GM12878 (cell line): ENCODE results near the gene RAP2B. TPM values are rescaled to one million over a fixed set of nuclear protein-coding genes. Genes with fewer than 3 reads are reported as not detected.

Source experiments
- ATAC-seq: fragments of 200-7000 bp; cut with Tn5 transposase; 3 replicates; pipeline ENCODE4 v1.9.1; 2020; ENCODE audit warnings: mild to moderate bottlenecking, moderate library complexity
- BruUV-seq: library from RNA; stranded (reverse); fragments of 400-500 nt; replicated peaks from 2 replicates; lab custom pipeline; 2021; lab: Mats Ljungman, UMichigan
- CTCF ChIA-PET: fragments of 300-600 bp; sonication (Branson Sonifier 250); formaldehyde crosslinking; extraction: SDS; loops from one replicate; lab custom pipeline; 2021; ENCODE audit warnings: inconsistent platforms; lab: Yijun Ruan, JAX
- POLR2A ChIA-PET: fragments of 350-600 bp; formaldehyde crosslinking; extraction: SDS; loops from one replicate; lab custom pipeline; 2021; ENCODE audit warnings: inconsistent platforms; lab: Charles Lee
- RAD21 ChIA-PET: fragments of 300-600 bp; sonication (Branson Sonifier 250); formaldehyde crosslinking; loops from one replicate; lab custom pipeline; 2023; ENCODE audit warnings: antibody characterized with exemption; ENCODE audit not compliant: unreplicated experiment; lab: Charles Lee
- SMC1A ChIA-PET: fragments of 300-600 bp; sonication (Branson Sonifier 250); formaldehyde crosslinking; loops from one replicate; lab custom pipeline; 2023; ENCODE audit not compliant: unreplicated experiment, uncharacterized antibody; lab: Charles Lee
- DNase-seq: peaks from one replicate; pipeline ENCODE4 v3.0.0-alpha.2; 2011; ENCODE audit warnings: low read depth, low spot score
- FAIRE-seq: peaks from 3 replicates; lab custom pipeline; 2011; peaks lifted over from hg19 to GRCh38; lab: Jason Lieb, UNC
- H2AFZ ChIP-seq: 2 replicates; pipeline ENCODE4 v1.6.0; 2011; ENCODE audit warnings: low read depth, low read length, control low read depth; ENCODE audit not compliant: control insufficient read depth
- H3K27ac ChIP-seq: 2 replicates; pipeline ENCODE4 v1.5.1; 2011; ENCODE audit warnings: control low read depth; ENCODE audit not compliant: control insufficient read depth, insufficient read depth
- H3K27me3 ChIP-seq, 2 experiments: replicated peaks in 1 of 2; 2 replicates each; pipeline versions ENCODE4 v1.6.0 to v1.6.1; 2011; ENCODE audit warnings: low read length in 1 of 2; ENCODE audit not compliant: control insufficient read depth in 2 of 2, insufficient read depth in 2 of 2
- H3K36me3 ChIP-seq, 2 experiments: 2 replicates each; pipeline ENCODE4 v1.5.1; 2011; ENCODE audit warnings: low read length in 1 of 2; ENCODE audit not compliant: control insufficient read depth in 2 of 2, insufficient read depth in 2 of 2
- H3K4me1 ChIP-seq: 2 replicates; pipeline ENCODE4 v1.6.1; 2011; ENCODE audit warnings: mild to moderate bottlenecking, low read length, moderate library complexity, mixed read lengths; ENCODE audit not compliant: control insufficient read depth, insufficient read depth
- H3K4me2 ChIP-seq: 2 replicates; pipeline ENCODE4 v1.6.0; 2011; ENCODE audit warnings: control low read depth; ENCODE audit not compliant: control insufficient read depth, insufficient read depth
- H3K4me3 ChIP-seq: fragments of 200-600 bp; sonication (generic); 2 replicates; pipeline ENCODE4 v1.5.1; 2016
- H3K79me2 ChIP-seq: 2 replicates; pipeline ENCODE4 v1.6.0; 2011; ENCODE audit warnings: low read length; ENCODE audit not compliant: control insufficient read depth, insufficient read depth
- H3K9ac ChIP-seq: 2 replicates; pipeline ENCODE4 v1.8.0; 2011; ENCODE audit warnings: low read length, control low read depth, mixed read lengths; ENCODE audit not compliant: control insufficient read depth, insufficient read depth
- H3K9me3 ChIP-seq: replicated peaks from 3 replicates; pipeline ENCODE4 v1.5.1; 2011; ENCODE audit warnings: mild to moderate bottlenecking, low read length; ENCODE audit not compliant: control insufficient read depth, insufficient read depth
- H4K20me1 ChIP-seq: 2 replicates; pipeline ENCODE4 v1.6.0; 2011; ENCODE audit not compliant: control insufficient read depth, insufficient read depth
- ATF2 ChIP-seq: IDR thresholded peaks from 2 replicates; pipeline ENCODE4 v1.6.1; 2012; ENCODE audit warnings: low read length, inconsistent platforms
- E4F1 ChIP-seq: fragments of 450-650 bp; IDR thresholded peaks from 2 replicates; pipeline ENCODE4 v1.6.1; 2018; ENCODE audit warnings: borderline replicate concordance, mild to moderate bottlenecking; ENCODE audit not compliant: partially characterized antibody
- EP300 ChIP-seq, 2 experiments: fragments of 150-350 bp in 1 of 2; IDR thresholded peaks; 2 replicates each; pipeline ENCODE4 v1.6.1; 2011 to 2012; ENCODE audit warnings: low read depth in 2 of 2, low read length in 2 of 2, borderline replicate concordance in 1 of 2, improper control_type of control experiment in 1 of 2, inconsistent platforms in 1 of 2; ENCODE audit not compliant: control insufficient read depth in 1 of 2
- GATAD2B ChIP-seq: fragments of 450-650 bp; conservative IDR thresholded peaks from 2 replicates; pipeline ENCODE4 v1.6.1; 2017; ENCODE audit warnings: low read depth, mild to moderate bottlenecking, moderate library complexity
- IRF4 ChIP-seq: IDR thresholded peaks from 2 replicates; pipeline ENCODE4 v1.6.1; 2011; ENCODE audit warnings: low read depth, low read length
- MTA2 ChIP-seq: fragments of 450-650 bp; IDR thresholded peaks from 2 replicates; pipeline ENCODE4 v1.6.1; 2016; ENCODE audit warnings: low read depth, mild to moderate bottlenecking, moderate library complexity
- NFIC ChIP-seq: IDR thresholded peaks from 2 replicates; pipeline ENCODE4 v1.6.1; 2012; ENCODE audit warnings: low read depth, mild to moderate bottlenecking, inconsistent platforms, low read length, moderate library complexity
- PBX3 ChIP-seq: IDR thresholded peaks from 2 replicates; pipeline ENCODE4 v1.6.1; 2011; ENCODE audit warnings: mild to moderate bottlenecking, low read depth, low read length, moderate library complexity; ENCODE audit not compliant: insufficient replicate concordance
- RFX5 ChIP-seq: IDR thresholded peaks from 2 replicates; pipeline ENCODE4 v1.6.1; 2011; ENCODE audit warnings: low read depth, low read length, improper control_type of control experiment
- TARDBP ChIP-seq: IDR thresholded peaks from 2 replicates; pipeline ENCODE4 v1.6.1; 2016; ENCODE audit warnings: borderline replicate concordance
- ZNF384 ChIP-seq: IDR thresholded peaks from 2 replicates; pipeline ENCODE4 v1.6.1; 2012; ENCODE audit warnings: low read depth, mild to moderate bottlenecking, low read length, improper control_type of control experiment, borderline replicate concordance
- ZZZ3 ChIP-seq: IDR thresholded peaks from 2 replicates; pipeline ENCODE4 v1.6.1; 2011; ENCODE audit warnings: low read depth; ENCODE audit not compliant: control insufficient read depth, insufficient read length
- WGBS: methylation state at CpG from one replicate; pipeline ENCODE4 v1.1.6; 2016; ENCODE audit warnings: low lambda C conversion rate; ENCODE audit not compliant: insufficient replicate concordance, insufficient coverage; ENCODE audit errors: missing lambda C conversion rate; 5-methylcytosine and 5-hydroxymethylcytosine counted together
- in situ Hi-C: fragments of 300-500 bp; cut with MboI; formaldehyde crosslinking; loops from 9 replicates; pipeline ENCODE4 v1.14.3; 2018; ENCODE audit warnings: mixed read lengths
- intact Hi-C: fragments of 100-400 bp; cut with micrococcal nuclease; formaldehyde crosslinking; loops from one replicate; pipeline ENCODE4 v1.14.2; 2022; ENCODE audit not compliant: unreplicated experiment
- polyA plus RNA-seq, 11 experiments: library from polyadenylated mRNA; depleted of rRNA in 4 of 11; unstranded in 6 of 11; stranded (reverse) in 5 of 11; fragments of >200 nt; fragmentation: Nextera tagmentation in 4 of 11; fragmentation: Illumina TruSeq in 1 of 11; extraction: Ambion mirVana in 4 of 11; extraction: Trizol in 1 of 11; gene quantifications; 1 replicate in 1 of 11; 2 replicates in 10 of 11; pipeline versions ENCODE4 v1.2.1 to v1.2.3, GENCODE V29; 2011 to 2016; ENCODE audit warnings: inconsistent platforms in 2 of 11, missing spikeins in 2 of 11, low read depth in 1 of 11
- total RNA-seq, 4 experiments: library from RNA; depleted of rRNA in 3 of 4; stranded (reverse); fragments of >200 nt in 3 of 4; fragmentation: Illumina TruSeq in 1 of 4; extraction: Trizol in 1 of 4; gene quantifications; 2 replicates each; pipeline versions ENCODE4 v1.2.1 to v1.2.3, GENCODE V29; 2013 to 2021

Gene RAP2B
- total and polyA plus RNA-seq, 10 of the 15 experiments (the other 5 are each of a cell fraction or from before 2014, with no cell fraction given) = 5.9 to 21.3 (median 12.0) TPM

GRCh38 chr3:153158189-153158588, 3.8 kb upstream of the RAP2B start:
- POLR2A ChIA-PET = no interaction called here
- SMC1A ChIA-PET = no interaction called here
- H3K4me1 ChIP-seq = peaks cover 8% of the 10 kb centered on the region
- DNase-seq = no peak
- no peak for TF ChIP-seq ZZZ3
- TF ChIP-seq MTA2 = no peak
- no peak for TF ChIP-seq PBX3
- TF ChIP-seq ZNF384 = no peak
- no peak for TF ChIP-seq NFIC
- no peak for TF ChIP-seq IRF4
- no peak for TF ChIP-seq ATF2
- TF ChIP-seq EP300 (IDR thresholded peaks at IDR 0.05; ENCODE audit: borderline replicate concordance in 1 of 2, control insufficient read depth in 1 of 2, low read depth in 2 of 2, low read length in 2 of 2) = no peak
- TF ChIP-seq TARDBP = no peak
- TF ChIP-seq GATAD2B = no peak
- no peak for TF ChIP-seq RFX5
- no peak for TF ChIP-seq E4F1
- TF ChIP-seq, all 136 proteins: peak for 0
- Histone ChIP-seq H3K4me3 (no peak overlapping the region), H2AFZ (no peak overlapping the region), H3K27ac (no peak overlapping the region), H4K20me1 (no peaks in the 10 kb centered on the region), H3K36me3 (no peaks in the 10 kb centered on the region), H3K79me2 (peaks cover 11% of the 10 kb centered on the region), H3K9me3 (no peaks in the 10 kb centered on the region; the same call in 2 of the 3 replicates), H3K27me3 (no peaks in the 10 kb centered on the region), H3K9ac (no peak overlapping the region), H3K4me2 (no peak overlapping the region)
- RAD21 ChIA-PET = no interaction called here
- FAIRE-seq = no peak
- CTCF ChIA-PET = no interaction called here
- no peak for ATAC-seq
- in situ Hi-C loops (no loop called here), intact Hi-C loops (no loop called here)
- no TSS peak for BruUV-seq
- WGBS = 78% methylated on average over 4 of the region's 4 CpGs
